HG02610 (cell line): ENCODE data around the gene SLFN12L.
"Not testable (repeated sequence)": the region's sequence is repeated elsewhere in the genome, so short reads cannot be mapped to it uniquely, and the experiment has no call there.

Source experiments
- ATAC-seq: cut with Tn5 transposase; IDR thresholded peaks from one replicate; pipeline ENCODE4 v1.9.1; 2021; ENCODE audit warnings: mild to moderate bottlenecking, moderate library complexity; ENCODE audit not compliant: unreplicated experiment

Gene SLFN12L

GRCh38 chr17:35543856-35544255, 6.4 kb upstream of the SLFN12L start:
- ATAC-seq = no peak

DNA sequence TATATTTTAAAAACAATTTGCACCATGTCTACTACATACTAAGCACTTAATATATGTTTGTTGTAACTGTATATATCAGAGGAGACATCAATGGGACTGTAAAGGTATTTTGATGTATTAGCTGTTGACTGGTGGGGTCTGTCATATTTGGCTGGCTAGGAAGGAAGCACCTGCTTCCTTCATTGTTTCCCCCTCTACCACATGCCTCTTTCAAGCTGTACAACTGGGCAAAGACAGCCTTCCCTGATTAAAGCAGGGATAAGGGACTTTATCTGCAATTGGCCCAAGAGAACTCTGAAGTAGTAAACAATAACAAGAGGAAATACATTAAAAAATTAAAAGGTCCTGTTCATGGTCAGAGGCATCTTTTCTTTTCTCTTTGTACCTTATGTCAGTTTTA, 5.5 kb upstream of the SLFN12L start:
- no peak for ATAC-seq

DNA sequence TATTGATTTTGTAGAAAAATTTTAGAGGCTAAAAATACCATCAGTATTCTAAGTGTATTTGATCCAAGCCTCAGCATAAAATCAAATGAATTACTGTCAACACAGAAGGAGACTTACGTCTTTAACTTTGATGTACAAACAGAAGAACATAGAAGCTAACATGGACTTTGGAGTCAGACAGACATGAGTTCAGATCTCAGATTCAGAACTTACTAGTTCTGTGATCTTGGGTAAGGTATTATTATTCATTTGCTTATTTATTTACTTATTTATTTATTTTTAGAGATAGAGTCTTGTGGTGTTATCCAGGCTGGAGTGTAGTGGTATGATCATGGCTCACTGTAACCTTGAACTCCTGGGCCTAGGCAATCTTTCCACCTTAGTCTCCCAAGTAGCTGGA, 4.0 kb upstream of the SLFN12L start:
- ATAC-seq = no peak

DNA sequence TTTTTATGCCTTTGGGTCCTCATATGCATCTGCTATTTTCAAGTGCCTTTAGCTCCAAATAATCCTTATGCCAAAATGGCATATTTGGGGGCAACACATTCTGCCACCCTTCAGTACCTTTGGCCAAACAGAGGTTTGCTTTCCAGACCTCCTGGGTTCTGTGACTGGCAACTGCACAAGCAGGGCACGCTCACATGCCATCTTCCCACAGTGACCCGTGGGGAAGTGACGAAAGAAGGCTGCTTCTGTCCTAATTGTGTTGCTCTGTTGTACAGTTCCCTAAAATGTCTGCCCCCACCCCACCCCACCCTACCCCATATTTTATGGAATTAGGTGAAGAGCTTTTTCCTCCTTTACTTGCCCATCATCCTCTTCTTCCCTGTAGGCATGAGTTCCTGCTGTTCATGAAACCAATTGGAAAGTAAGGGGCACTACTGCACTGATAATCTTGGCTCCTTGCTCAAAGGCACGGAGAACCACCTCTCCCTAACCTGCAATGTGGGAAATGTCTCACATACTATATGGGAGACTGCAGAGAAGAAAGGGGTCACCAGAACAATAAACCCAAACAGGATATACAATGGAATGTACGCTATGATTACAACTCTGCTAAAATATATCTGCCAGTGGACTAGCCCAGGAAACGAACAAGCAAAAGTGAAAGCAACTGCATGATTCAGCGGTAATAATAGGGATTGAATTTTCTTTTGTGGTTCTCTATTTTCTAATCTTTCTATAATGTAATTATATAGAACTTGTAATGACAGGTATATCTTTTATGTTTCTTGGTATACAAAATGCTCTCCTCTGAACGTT, 3.3 kb upstream of the SLFN12L start:
- ATAC-seq = no peak

DNA sequence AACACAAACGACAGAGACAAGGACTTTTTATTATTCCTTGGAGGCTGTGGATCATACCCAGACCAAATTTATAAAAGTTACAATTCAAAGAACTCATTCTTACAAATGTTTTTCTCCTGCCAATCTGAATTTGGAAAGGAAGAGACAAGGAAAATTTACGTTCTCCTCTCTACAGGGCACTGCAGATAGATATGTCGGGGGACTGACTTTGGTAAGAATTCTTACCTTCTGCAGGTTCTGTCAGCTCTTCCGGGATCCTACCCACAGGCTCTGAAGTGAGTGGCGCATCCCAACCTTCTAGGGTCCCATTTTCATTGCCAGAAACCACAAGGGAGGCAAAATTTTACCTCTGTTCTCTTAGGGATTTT, 2.2 kb upstream of the SLFN12L start:
- ATAC-seq = no peak

DNA sequence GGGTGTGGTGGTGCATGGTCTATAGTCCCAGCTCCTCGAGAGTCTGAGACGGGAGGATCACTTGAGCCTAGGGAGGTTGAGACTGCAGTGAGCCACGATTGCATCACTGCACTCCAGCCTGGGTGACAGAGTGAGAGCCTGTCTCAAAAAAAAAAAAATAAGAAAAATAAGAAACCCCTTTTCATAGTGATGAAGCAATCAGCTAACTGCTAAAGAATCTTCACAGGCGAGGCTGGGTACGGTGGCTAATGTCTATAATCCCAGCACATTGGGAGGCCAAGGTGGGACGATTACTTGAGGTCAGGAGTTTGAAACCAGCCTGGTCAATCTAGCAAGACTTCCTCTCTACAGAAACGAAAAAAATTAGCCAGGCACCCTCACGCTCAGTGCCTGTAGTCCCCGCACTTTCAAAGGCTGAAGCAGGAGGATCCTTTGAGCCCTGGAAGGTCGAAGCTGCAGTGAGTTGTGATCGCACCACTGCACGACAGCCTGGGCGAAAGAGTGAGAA, 760 bp downstream of the SLFN12L start:
- ATAC-seq = no peak

GRCh38 chr17:35535406-35535805, 2.1 kb downstream of the SLFN12L start:
- ATAC-seq = not testable (repeated sequence)

GRCh38 chr17:35534576-35535093, 2.8 kb downstream of the SLFN12L start:
- ATAC-seq = no peak

- no peak for ATAC-seq
These were observed 6.3 kb downstream of the SLFN12L start for GRCh38 chr17:35531160-35531559.

- ATAC-seq = no peak
These were observed 7.6 kb downstream of the SLFN12L start for GRCh38 chr17:35529866-35530265.

DNA sequence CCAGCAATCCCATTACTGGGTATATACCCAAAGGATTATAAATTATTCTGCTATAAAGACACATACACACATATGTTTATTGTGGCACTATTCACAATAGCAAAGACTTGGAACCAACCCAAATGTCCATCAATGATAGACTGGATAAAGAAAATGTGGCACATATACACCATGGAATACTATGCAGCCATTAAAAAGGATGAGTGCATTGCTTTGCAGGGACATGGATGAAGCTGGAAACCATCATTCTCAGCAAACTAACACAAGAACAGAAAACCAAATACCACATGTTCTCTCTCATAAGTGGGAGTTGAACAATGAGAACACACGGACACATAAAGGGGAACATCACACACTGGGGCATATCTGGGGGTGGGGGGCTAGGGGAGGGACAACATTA, 8.2 kb downstream of the SLFN12L start:
- not testable (repeated sequence) for ATAC-seq

GRCh38 chr17:35523296-35523695, 14.2 kb downstream of the SLFN12L start:
- ATAC-seq = no peak

DNA sequence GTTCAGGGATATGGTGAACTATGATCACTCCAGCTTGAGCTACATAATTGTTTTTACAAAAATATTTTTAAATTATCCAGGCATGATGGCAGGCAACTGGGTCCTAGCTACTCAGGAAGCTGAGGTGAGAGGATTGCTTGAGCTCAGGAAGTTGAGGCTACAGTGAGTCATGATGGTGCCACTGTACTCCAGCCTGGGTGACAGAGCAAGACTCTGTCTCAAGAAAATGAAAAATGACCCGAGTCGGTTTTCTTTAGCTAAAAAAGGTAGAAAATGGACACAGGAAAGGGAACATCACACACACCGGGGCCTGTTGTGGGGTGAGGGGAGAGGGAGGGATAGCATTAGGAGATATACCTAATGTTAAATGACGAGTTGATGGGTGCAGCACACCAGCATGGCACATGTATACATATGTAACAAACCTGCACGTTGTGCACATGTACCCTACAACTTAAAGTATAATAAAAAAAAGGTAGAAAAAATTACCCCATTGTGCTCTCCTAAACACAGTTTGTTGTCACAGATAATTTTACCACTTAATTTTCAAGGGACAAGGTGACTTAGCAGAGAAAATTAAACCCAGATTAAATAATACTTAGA, 15.7 kb downstream of the SLFN12L start:
- not testable (repeated sequence) for ATAC-seq

DNA sequence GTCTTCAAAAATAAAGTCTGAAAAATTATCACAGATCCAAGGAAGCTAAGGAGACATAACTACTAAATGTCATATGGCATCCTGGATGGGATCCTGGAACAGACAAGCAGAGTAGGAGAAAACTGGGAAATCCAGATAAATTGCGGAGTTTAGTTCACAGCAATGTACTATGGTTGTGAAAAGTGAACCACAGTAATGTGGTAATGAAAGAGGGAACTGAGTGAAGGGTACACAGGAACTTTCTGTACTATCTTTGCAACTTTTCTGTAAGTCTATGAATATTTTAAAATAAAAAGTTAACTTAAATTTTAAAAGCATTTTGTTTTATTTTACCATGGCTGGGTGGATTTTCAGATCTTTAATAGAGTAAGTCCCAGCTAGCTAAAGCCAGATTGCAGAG, 16.3 kb downstream of the SLFN12L start:
- no peak for ATAC-seq

- ATAC-seq = no peak
These were observed 17.5 kb downstream of the SLFN12L start for GRCh38 chr17:35519906-35520442.

- ATAC-seq = no peak
These were observed 18.0 kb downstream of the SLFN12L start for GRCh38 chr17:35519439-35519838.

- not testable (repeated sequence) for ATAC-seq
These were observed 19.0 kb downstream of the SLFN12L start for GRCh38 chr17:35518431-35518830.

GRCh38 chr17:35515027-35515426, 22.5 kb downstream of the SLFN12L start:
- no peak for ATAC-seq

GRCh38 chr17:35514564-35514963, 22.9 kb downstream of the SLFN12L start:
- ATAC-seq = no peak

DNA sequence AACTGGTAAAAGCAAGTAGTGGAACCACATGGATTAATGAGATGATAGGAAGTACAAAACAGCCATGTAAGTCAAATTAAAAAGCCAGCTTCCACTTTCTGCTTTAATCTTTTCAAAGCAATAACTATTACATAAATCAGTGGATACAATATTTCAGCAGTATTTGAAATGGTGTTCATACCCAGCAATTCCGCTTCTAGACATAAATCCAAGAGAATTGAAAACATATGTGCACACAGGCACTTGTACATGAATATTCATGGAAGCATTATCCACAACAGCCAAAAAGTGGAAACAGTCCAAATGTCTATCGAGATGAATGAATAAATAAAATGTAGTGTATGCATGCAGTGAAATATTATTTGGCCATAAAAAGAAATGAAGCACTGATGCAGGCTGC, 27.4 kb downstream of the SLFN12L start:
- no peak for ATAC-seq

DNA sequence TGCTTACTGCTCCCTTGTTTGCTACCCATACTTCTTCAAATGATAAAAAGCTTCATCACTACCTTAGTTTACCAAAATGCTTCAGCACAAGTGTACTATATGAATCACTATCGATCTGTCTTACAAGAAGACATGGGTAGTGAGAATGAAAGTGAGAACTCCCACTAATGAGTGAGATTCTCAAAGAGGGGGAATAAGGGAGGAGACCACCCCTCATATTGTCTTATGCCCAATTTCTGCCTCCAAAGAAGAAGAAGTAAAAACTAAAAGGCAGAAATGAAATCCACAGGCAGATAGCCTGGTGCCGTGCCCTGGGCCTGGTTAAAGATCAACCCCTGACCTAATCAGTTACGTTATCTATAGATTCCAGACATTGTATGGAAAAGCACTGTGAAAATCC, 29.8 kb downstream of the SLFN12L start:
- not testable (repeated sequence) for ATAC-seq

DNA sequence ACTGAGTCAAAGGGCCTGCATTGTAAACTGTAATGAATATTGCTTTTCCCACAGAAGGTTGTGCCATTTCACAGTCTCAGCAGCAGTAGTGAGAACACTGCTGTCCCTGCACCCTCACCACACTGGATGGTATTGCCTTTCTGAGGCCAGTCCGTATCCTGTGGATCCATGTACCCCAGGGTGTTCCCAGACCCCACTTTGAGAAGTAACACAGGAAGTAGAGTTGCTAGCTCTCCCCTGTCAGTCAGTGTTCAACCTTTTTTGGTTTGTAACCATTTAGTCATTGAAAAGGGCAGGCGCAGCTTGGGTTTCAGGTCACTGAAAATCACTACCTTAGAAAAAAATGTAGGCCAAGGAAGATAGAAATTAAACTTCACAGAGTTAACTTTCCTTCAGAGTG, 37.9 kb downstream of the SLFN12L start:
- ATAC-seq = no peak
